HG03066 (cell line): ENCODE results near the gene MEIS1.

Source experiments
- ATAC-seq: cut with Tn5 transposase; IDR thresholded peaks from one replicate; pipeline ENCODE4 v1.9.1; 2021; ENCODE audit warnings: low read depth; ENCODE audit not compliant: unreplicated experiment

The MEIS1 gene

GRCh38 chr2:66443186-66443978 is 8.5 kb downstream of the MEIS1 start:
- no peak for ATAC-seq

- no peak for ATAC-seq
Measured at GRCh38 chr2:66443979-66444861, 9.3 kb downstream of the MEIS1 start.

- no peak for ATAC-seq
Measured at GRCh38 chr2:66445076-66445924, 10.4 kb downstream of the MEIS1 start.

GRCh38 chr2:66445925-66446871 is 11.3 kb downstream of the MEIS1 start:
- ATAC-seq = no peak

- no peak for ATAC-seq
Measured at GRCh38 chr2:66446941-66447340, 12.0 kb downstream of the MEIS1 start.

- no peak for ATAC-seq
Measured at GRCh38 chr2:66447677-66448076, 12.8 kb downstream of the MEIS1 start.

GRCh38 chr2:66448136-66448991 is 13.4 kb downstream of the MEIS1 start:
- ATAC-seq = no peak

GRCh38 chr2:66452214-66452613 is 17.3 kb downstream of the MEIS1 start:
- ATAC-seq = no peak

GRCh38 chr2:66452917-66453316 is 18.0 kb downstream of the MEIS1 start:
- no peak for ATAC-seq

GRCh38 chr2:66455490-66455889 is 20.6 kb downstream of the MEIS1 start:
- no peak for ATAC-seq

- no peak for ATAC-seq
Measured at GRCh38 chr2:66456183-66457041, 21.5 kb downstream of the MEIS1 start.

- no peak for ATAC-seq
Measured at GRCh38 chr2:66457545-66457944, 22.6 kb downstream of the MEIS1 start.

- ATAC-seq = no peak
Measured at GRCh38 chr2:66460031-66460430, 25.1 kb downstream of the MEIS1 start.

- ATAC-seq = no peak
Measured at GRCh38 chr2:66461001-66461663, 26.2 kb downstream of the MEIS1 start.

GRCh38 chr2:66461664-66462500 is 27.0 kb downstream of the MEIS1 start:
- ATAC-seq = no peak

- no peak for ATAC-seq
Measured at GRCh38 chr2:66462501-66462825, 27.5 kb downstream of the MEIS1 start.
